Cardiac septum (tissue), 1 donor: ENCODE data around the gene ZBTB5. TPM values are rescaled to one million over a fixed set of nuclear protein-coding genes. Genes with fewer than 3 reads are reported as not detected.

Source experiments
- DNase-seq: peaks from one replicate; pipeline ENCODE4 v3.0.0-alpha.2; 2020; ENCODE audit warnings: low spot score
- intact Hi-C: fragments of 100-400 bp; cut with DNase I; formaldehyde crosslinking; loops from one replicate; pipeline ENCODE4 v1.14.0; 2022
- total RNA-seq: library from RNA; stranded (reverse); fragmentation: NEBNext Ultra II Directional; extraction: Animal tissue kit (Norgen Biotek cat#: 25700); gene quantifications from one replicate; pipeline ENCODE4 v1.2.1, GENCODE V29; 2021
- donor health status: DM: no; HTN: no; CAD: no.

ZBTB5 gene
- total RNA-seq, 1 donor from 2014 or later, result 7.2 TPM

DNA sequence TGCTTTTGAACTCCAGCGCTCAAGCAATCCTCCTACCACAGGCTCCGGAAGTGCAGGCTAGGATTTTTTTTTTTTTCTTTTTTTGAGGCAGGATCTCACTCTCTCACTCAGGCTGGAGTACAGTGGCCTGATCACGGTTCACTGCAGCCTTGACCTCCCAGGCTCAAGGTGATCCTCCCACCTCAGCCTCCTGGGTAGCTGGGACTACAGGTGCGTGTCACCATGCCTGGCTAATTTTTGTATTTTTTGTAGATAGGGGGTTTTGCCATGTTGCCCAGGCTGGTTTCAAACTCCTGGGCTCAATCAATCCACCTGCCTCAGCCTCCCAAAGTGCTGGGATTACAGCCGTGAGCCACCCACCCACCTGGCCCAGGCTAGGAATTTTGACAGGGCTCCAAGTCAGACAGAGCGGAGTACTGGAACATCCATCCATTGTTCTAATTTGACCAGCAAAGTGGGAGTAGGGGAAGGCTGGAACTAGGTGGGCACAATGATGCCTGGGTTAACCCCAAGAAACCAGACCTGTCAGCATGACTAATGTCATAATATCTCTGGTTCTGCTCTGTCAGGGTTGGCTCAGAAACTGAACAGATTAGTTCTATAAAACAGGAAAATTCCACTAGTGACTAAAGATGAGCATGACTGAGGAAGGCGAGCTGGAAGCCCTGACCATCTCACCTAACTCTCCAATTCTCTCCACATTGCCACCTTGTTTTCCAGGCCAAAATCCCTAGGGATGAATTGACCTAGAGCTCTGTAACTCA is 9.2 kb downstream of the ZBTB5 start:
- no peak for DNase-seq
- intact Hi-C loops, result no loop called here

- intact Hi-C loops, result no loop called here
Measured at GRCh38 chr9:37454238-37454637, 11.0 kb downstream of the ZBTB5 start.

DNA sequence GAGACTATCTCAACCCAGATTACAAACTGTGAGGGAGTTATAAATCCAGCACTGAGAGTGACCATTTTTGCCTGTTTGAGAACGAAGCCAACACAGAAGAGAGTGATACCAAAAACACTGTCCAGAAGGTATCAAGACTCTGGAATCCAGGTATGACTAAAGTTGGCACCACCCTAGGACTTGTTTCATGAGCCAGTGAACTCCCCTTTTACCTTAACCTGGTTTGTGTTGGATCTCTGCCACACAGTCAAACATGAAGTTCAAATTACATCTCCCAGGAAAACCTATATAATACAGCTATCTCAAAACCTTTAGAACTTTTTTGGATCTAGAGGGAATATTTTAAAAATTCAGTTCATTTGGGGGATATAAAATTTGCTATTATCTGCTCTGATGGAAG is 11.4 kb downstream of the ZBTB5 start:
- DNase-seq, result no peak
- intact Hi-C loops, result no loop called here

More at GRCh38 chr9:37454238-37454637, 11.0 kb downstream of the ZBTB5 start:
- DNase-seq, result no peak

DNA sequence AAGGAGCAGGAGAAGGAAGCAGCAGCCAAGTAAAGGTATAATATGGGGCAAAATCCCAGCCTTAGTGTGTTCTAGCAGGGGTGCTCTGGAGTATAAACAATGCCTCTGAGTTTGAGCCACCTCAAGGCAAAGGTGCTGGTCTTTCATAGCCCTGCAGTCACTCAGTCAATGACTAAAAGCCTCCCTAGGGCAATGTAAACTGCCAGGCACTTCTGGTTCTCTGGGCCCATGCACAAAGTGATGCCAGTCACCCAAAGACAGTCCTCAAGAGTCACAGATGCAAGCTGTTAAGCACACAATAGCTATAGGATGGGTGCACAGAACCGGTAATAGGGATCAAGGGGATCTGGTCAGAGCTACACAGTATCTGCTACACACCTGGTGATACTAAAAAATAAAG is 12.6 kb downstream of the ZBTB5 start:
- intact Hi-C loops, result no loop called here
- no peak for DNase-seq

- DNase-seq, result peak; percentile 10
- intact Hi-C loops, result no loop called here
Measured at GRCh38 chr9:37451628-37452027, 13.6 kb downstream of the ZBTB5 start.

- intact Hi-C loops, result no loop called here
- DNase-seq, result peak; percentile 6
Measured at GRCh38 chr9:37449862-37450632, 15.2 kb downstream of the ZBTB5 start.

DNA sequence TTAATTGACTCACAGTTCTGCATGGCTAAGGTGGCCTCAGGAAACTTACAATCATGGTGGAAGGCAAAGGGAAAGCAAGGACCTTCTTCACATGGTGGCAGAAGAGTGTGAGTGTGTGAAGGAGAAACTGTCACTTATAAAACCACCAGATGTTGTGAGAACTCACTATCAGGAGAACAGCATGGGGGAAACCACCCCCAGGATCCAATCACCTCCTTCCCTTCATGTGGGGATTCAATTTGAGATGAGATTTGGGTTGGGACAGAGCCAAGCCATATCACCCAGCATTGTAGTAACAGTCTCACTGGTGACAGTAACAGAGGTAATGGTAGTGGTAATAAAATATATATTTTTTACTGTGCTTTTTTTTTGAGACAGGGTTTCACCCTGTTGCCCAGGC is 18.1 kb downstream of the ZBTB5 start:
- no peak for DNase-seq
- intact Hi-C loops, result no loop called here

DNA sequence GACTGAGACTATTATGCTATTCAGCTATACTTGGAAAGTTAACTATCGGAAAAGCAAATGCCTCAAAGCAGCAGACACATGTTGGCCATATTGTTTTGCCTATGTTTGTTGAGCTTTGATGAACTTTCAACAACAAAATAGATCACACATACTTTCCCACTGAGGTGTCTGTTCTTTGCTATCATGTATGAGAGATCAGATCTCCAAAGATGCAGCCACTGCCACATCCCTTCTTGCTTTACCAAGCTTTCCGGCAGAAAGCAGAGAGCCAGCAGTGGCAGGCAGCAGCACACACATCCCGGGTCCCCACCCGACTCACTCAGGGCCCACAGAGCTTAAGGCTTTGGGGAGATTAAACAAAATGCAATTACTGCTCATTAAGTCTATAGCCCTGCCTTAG is 18.8 kb downstream of the ZBTB5 start:
- intact Hi-C loops, result no loop called here

DNA sequence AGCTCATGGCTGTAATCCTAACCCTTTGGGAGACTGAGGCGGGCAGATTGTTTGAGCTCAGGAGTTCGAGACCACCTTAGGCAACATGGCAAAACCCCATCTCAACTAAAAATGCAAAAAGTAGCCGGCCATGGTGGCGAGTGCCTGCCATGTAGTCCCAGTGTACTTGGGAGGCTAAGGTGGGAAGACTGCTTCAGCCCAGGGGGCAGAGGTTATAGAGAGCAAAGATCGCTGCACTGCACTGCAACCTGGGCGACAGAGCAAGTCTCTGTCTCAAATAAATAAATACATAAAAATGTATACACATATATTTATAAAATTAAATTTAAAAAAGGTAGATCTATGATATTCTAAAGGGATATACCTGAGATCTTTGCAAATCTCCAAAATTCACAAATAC is 19.4 kb downstream of the ZBTB5 start:
- intact Hi-C loops, result no loop called here
- DNase-seq, result peak; percentile 36

More for the DNA sequence above, 18.8 kb downstream of the ZBTB5 start:
- peak; percentile 15 for DNase-seq

- intact Hi-C loops, result no loop called here
- DNase-seq, result peak; percentile 0
Measured at GRCh38 chr9:37444890-37445289, 20.4 kb downstream of the ZBTB5 start.

GRCh38 chr9:37443566-37443965 is 21.7 kb downstream of the ZBTB5 start:
- DNase-seq, result peak; percentile 12
- intact Hi-C loops, result no loop called here

GRCh38 chr9:37442556-37442955 is 22.7 kb downstream of the ZBTB5 start:
- intact Hi-C loops, result no loop called here
- peak; percentile 44 for DNase-seq

- DNase-seq, result peak; percentile 39
- intact Hi-C loops, result no loop called here
Measured at GRCh38 chr9:37441776-37442370, 23.4 kb downstream of the ZBTB5 start.

DNA sequence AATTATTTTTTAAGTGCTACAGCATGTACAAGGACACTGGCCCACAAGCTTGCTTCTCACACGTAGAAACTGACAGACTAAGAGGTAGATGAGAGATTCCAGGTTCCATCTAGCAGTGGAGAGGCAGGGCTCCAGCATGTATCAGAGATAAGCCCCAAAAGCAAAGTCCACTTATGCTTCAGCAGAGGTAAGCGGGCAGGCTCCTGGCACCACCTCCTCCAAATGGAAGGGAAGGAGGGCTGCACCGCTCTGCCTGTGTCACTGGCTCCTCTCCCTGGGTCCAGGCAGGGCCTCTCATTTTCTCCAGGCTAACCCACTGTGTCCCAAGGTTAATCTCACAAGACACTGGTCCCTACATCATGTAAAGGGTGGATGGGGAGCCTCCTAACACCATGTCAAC is 26.9 kb downstream of the ZBTB5 start:
- intact Hi-C loops, result loop anchor here (5.0 kb wide), 1 partner anchor 49 kb away; the partner anchor contains the start of gene POLR1E
- DNase-seq, result peak; percentile 69

GRCh38 chr9:37437621-37438020 is 27.6 kb downstream of the ZBTB5 start:
- peak; percentile 36 for DNase-seq
- intact Hi-C loops, result loop anchor here (5.0 kb wide), 1 partner anchor 50 kb away; the partner anchor contains the start of gene POLR1E

- intact Hi-C loops, result loop anchor here (5.0 kb wide), 1 partner anchor 50 kb away; the partner anchor contains the start of gene POLR1E
- peak; percentile 27 for DNase-seq
Measured at GRCh38 chr9:37437010-37437409, 28.2 kb downstream of the ZBTB5 start.

DNA sequence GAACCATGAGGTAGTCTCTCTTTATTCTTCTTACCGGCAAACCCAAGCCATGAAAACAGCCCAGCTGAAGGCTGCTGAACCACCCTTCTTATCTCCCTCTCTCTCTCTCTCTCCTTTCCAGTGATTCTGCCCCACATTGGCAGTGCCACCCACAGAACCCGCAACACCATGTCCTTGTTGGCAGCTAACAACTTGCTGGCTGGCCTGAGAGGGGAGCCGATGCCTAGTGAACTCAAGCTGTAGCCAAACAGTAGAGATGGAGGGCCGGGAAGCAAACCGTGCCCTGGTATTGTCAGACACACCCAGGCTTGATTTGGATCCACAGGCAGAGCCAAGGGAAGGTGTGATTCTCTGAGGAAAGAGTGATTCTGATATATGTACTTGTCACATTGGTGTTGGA is 28.7 kb downstream of the ZBTB5 start:
- DNase-seq, result peak; percentile 76
- intact Hi-C loops, result loop anchor here (5.0 kb wide), 1 partner anchor 51 kb away; the partner anchor contains the start of gene POLR1E

DNA sequence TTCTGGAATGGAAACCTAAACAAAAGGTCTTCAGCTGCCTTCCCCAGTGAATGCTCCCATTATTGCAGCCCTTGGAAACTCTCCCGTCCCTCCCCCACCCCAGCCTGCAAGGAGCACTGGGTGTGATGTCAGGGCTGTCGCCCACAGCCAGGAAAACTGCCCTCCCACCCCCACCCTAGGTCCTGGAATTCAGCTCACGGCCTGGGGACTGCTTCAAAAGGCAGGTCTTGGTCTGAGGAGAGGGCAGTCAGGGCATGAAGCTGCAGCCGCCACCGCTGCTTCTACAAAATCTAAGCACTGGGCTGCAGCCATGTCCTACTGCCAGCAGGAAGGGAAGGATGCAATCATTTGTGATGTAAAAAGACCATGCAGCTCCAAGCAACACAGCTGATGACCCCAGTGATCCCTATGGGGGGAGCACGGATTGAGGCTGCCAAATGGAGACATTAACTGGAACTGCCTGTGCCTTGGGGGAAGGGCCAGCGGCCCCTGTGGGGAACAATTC is 31.3 kb downstream of the ZBTB5 start:
- no peak for DNase-seq
- intact Hi-C loops, result no loop called here

DNA sequence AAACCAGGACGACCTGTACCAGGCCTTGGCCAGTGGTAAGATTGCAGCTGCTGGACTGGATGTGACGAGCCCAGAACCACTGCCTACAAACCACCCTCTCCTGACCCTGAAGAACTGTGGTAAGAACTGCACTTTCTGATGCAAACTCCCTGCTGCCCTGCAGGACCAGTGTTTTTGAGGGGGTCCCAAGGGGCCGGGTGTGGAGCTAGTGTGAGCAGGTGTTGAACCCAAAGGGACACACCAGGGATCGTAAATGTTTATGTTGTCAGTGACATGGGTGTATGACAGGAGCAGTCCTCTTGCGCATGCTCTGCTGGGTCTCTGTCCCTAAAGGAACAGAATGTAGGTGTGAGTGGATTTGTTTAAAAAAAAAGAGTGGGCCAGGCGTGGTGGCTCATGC is 33.2 kb downstream of the ZBTB5 start:
- DNase-seq, result no peak
- intact Hi-C loops, result no loop called here
